Measurements from ENCODE around the gene DPF1.

Gene DPF1

DNA sequence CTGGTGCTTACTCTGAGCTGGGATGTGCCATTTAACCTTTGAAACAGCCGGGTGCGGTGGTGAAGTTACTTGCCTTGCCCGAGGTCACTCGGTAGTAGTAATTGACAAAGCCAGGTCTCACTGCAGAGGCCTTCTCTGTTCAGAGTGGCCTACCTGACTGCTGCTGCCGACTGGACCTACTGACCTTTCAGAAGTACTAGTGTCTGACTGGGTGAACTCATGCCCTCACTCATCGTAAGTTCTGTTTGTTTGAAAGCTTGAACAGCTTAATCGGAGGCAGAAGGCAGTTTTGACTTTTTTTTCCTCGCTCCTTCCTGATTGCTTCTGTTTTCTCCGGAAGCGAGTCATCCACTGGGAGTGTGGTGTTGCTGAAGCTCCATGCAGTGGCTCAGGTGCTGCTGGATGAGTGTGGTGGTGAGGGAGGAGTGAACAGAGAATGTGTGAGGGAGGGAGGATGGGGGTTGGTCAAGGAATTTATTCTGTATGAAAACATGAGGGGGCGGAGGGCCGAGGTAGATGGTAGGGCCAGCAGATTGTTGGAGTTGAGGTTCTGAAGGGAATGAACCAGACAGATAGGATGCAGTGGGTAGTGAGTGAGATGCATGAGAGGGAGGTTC lies 43.1 kb upstream of the DPF1 start:
- no peak for DNase-seq
- no peaks in the 10 kb centered on the region for H3K9me3 ChIP-seq (ENCODE audit: severe bottlenecking)
- H3K27me3 ChIP-seq (ENCODE audit: insufficient read depth, low read depth, severe bottlenecking): no peaks in the 10 kb centered on the region
- H3K4me3 ChIP-seq (ENCODE audit: low read depth, low read length): no peak overlapping the region
- no peaks in the 10 kb centered on the region for H3K36me3 ChIP-seq
- TF ChIP-seq, protein P1, sequence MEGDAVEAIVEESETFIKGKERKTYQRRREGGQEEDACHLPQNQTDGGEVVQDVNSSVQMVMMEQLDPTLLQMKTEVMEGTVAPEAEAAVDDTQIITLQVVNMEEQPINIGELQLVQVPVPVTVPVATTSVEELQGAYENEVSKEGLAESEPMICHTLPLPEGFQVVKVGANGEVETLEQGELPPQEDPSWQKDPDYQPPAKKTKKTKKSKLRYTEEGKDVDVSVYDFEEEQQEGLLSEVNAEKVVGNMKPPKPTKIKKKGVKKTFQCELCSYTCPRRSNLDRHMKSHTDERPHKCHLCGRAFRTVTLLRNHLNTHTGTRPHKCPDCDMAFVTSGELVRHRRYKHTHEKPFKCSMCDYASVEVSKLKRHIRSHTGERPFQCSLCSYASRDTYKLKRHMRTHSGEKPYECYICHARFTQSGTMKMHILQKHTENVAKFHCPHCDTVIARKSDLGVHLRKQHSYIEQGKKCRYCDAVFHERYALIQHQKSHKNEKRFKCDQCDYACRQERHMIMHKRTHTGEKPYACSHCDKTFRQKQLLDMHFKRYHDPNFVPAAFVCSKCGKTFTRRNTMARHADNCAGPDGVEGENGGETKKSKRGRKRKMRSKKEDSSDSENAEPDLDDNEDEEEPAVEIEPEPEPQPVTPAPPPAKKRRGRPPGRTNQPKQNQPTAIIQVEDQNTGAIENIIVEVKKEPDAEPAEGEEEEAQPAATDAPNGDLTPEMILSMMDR (IDR thresholded peaks at IDR 0.05; ENCODE audit: low read depth, low read length): no peak
- peak overlapping the region; percentile 87 for H3K27ac ChIP-seq

DNA sequence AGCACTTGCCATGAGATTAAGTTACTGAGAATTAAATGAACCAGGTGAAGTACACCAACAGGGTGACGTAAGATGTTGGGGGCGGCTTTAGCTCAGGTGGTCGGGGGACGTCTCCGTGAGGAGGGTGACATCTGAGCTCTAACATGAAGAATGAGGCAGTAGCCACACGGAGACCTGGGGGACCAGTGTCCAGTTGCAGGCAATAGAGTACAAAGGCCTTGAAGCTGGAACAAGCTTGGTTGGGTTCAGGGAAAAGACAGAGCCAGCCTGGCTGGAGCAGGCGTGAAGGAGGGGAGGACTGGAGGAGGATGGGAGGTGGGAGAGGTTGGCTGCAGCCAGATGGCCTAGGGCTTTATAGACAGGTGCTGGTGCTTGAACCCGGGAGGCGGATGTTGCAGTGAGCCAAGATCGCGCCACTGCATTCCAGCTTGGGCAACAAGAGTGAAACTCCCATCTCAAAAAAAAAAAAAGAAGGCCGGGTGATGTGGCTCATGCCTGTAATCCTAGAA lies 42.0 kb upstream of the DPF1 start:
- Histone ChIP-seq H3K36me3 (no peaks in the 10 kb centered on the region), H3K27ac (peak overlapping the region; percentile 87), H3K27me3 (ENCODE audit: insufficient read depth, low read depth, severe bottlenecking) (no peaks in the 10 kb centered on the region), H3K9me3 (ENCODE audit: severe bottlenecking) (no peaks in the 10 kb centered on the region), H3K4me3 (ENCODE audit: low read depth, low read length) (no peak overlapping the region)
- DNase-seq: peak; percentile 68
- TF ChIP-seq, protein P1 (IDR thresholded peaks at IDR 0.05; ENCODE audit: low read depth, low read length): no peak

DNA sequence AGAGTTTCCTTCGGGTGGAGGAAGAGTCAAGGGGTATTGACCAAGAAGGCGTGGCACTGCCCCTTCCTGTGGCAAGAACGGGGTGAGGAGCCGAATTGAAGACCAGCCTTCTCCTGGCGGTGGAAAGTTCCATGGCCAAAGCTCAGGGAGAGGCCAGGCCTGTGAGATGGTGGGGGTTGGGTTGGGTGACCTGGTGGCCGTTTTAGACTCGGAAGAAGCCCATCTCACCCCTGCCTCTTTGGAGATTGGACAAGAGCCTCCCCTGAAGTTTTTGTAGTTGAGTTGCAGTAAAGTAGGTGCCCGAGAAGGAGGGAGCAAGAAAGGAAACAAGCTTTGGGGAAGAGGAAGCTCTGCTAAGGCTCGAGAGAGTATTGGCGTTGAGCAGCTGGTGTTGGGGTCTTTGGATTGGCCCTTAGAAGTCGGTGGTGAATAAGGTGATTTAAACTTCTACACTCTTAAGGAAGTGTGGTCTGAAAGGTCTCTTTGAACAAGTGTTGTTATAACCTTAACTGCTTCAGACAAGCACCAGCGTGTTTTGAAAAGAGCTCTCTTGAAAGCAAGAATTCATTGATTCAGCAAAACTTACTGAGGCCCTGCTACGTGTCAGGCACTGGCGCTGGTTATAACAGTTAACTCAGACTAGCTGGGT lies 41.3 kb upstream of the DPF1 start:
- H3K27ac ChIP-seq: peak overlapping the region; percentile 87

DNA sequence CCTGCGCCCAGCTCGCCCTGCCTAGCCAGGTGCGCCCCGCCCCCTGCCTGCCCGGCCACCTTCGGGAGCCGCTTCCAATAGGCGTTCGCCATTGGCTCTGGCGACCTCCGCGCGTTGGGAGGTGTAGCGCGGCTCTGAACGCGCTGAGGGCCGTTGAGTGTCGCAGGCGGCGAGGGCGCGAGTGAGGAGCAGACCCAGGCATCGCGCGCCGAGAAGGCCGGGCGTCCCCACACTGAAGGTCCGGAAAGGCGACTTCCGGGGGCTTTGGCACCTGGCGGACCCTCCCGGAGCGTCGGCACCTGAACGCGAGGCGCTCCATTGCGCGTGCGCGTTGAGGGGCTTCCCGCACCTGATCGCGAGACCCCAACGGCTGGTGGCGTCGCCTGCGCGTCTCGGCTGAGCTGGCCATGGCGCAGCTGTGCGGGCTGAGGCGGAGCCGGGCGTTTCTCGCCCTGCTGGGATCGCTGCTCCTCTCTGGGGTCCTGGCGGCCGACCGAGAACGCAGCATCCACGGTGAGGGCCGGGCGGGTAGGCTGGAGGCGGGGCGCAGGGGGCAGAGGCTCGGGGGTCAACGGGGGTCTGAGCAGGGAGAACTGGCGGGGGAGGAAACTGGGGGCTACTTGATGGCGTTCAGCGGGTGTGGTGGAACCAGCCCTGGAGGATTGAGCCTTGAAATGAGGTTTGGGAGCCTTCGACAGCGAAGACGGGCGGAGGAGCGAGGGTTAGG lies 40.6 kb upstream of the DPF1 start, which contains the start of gene SPINT2:
TSS of gene SPINT2 (plus strand) at position 88 of the 727 bp plus-strand sequence. CDS start at position 408, 320 bp downstream.
- Histone ChIP-seq H3K36me3 (no peaks in the 10 kb centered on the region), H3K4me3 (ENCODE audit: low read depth, low read length) (no peak within 1 kb of the TSS), H3K9me3 (ENCODE audit: severe bottlenecking) (no peaks in the 10 kb centered on the region), H3K27ac (peak within 1 kb of the TSS; percentile 87), H3K27me3 (ENCODE audit: insufficient read depth, low read depth, severe bottlenecking) (no peaks in the 10 kb centered on the region)
- TF ChIP-seq, protein P1 (IDR thresholded peaks at IDR 0.05; ENCODE audit: low read depth, low read length): no peak
- DNase-seq: no peak

More for the DNA sequence above, 41.3 kb upstream of the DPF1 start:
- H3K4me3 ChIP-seq (ENCODE audit: low read depth, low read length): no peak overlapping the region
- no peaks in the 10 kb centered on the region for H3K27me3 ChIP-seq (ENCODE audit: insufficient read depth, low read depth, severe bottlenecking)
- no peaks in the 10 kb centered on the region for H3K9me3 ChIP-seq (ENCODE audit: severe bottlenecking)
- TF ChIP-seq, protein P1 (IDR thresholded peaks at IDR 0.05; ENCODE audit: low read depth, low read length): no peak
- no peak for DNase-seq
- H3K36me3 ChIP-seq: no peaks in the 10 kb centered on the region

GRCh38 chr19:38263689-38264485 lies 39.9 kb upstream of the DPF1 start:
- Histone ChIP-seq H3K27me3 (ENCODE audit: insufficient read depth, low read depth, severe bottlenecking) (no peaks in the 10 kb centered on the region), H3K9me3 (ENCODE audit: severe bottlenecking) (no peaks in the 10 kb centered on the region), H3K36me3 (no peaks in the 10 kb centered on the region), H3K4me3 (ENCODE audit: low read depth, low read length) (no peak overlapping the region), H3K27ac (no peak overlapping the region)
- TF ChIP-seq, protein P1 (IDR thresholded peaks at IDR 0.05; ENCODE audit: low read depth, low read length): no peak
- DNase-seq: no peak

All from WERI-Rb-1 (cell line).